ENCODE data around the gene DNAAF6.
"Not testable (repeated sequence)": the region's sequence is repeated elsewhere in the genome, so short reads cannot be mapped to it uniquely, and the experiment has no call there.

- not testable (repeated sequence) for TF ChIP-seq CTCF (conservative IDR thresholded peaks at IDR 0.05; ENCODE audit: low read length); EZH2phosphoT487 (IDR thresholded peaks at IDR 0.05; ENCODE audit: borderline replicate concordance, low read depth, low read length)
Measured at GRCh38 chrX:107198074-107198473, 8.3 kb upstream of the DNAAF6 start.

All from OCI-LY7 (cell line).